IPS-18c (cell line): ENCODE data around the gene RAC2.

Source experiments
- H3K4me3 ChIP-seq: 2 replicates; pipeline ENCODE4 v1.7.0; 2013; ENCODE audit warnings: low read depth, mild to moderate bottlenecking, low read length, moderate library complexity; ENCODE audit not compliant: insufficient read depth
- H3K9me3 ChIP-seq: one replicate; pipeline ENCODE4 v1.6.1; 2013; ENCODE audit warnings: mild to moderate bottlenecking, low read length, moderate library complexity; ENCODE audit not compliant: control insufficient read depth, insufficient read depth

RAC2 gene

DNA sequence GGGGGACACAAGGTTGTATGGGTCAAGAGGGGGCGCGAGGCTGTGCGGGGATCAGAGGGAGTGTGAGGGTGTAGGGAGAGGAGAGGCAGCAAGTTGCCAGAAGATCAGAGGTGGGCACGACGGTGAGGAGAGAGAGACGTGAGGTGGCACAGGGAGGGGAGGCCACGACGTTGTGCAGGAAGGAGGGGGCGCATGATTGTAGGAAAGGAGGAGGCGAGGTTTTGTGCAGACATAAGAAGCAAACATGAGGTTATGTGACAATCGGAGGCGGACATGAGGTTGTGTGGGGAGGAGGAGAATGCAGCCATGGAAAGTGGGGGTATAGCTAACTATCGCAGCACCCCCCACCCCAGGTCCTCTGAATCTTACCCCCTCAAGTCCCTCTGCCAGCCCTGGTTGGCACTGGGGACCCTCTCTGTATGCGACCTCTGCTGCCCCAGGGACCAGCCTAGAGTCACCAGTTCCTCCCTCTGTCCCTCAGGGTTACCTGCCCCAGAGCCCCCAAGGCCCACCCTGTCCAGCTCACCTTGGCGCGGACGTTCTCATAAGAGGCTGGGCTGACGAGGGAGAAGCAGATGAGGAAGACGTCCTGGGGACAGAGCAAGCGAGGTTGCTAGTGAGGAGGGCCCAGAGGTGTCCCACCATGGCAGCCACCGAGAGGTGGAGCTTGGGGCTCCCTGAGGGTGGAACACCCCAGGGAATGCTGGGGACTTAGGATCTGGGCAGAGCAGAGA is 12.5 kb downstream of the RAC2 start:
- Histone ChIP-seq H3K9me3 (no peaks in the 10 kb centered on the region), H3K4me3 (no peak overlapping the region)

- no peak overlapping the region for H3K4me3 ChIP-seq
Measured at GRCh38 chr22:37230673-37231405, 13.2 kb downstream of the RAC2 start.

GRCh38 chr22:37229805-37230672 is 14.0 kb downstream of the RAC2 start:
- H3K4me3 ChIP-seq = no peak overlapping the region

More at GRCh38 chr22:37230673-37231405, 13.2 kb downstream of the RAC2 start:
- no peaks in the 10 kb centered on the region for H3K9me3 ChIP-seq

DNA sequence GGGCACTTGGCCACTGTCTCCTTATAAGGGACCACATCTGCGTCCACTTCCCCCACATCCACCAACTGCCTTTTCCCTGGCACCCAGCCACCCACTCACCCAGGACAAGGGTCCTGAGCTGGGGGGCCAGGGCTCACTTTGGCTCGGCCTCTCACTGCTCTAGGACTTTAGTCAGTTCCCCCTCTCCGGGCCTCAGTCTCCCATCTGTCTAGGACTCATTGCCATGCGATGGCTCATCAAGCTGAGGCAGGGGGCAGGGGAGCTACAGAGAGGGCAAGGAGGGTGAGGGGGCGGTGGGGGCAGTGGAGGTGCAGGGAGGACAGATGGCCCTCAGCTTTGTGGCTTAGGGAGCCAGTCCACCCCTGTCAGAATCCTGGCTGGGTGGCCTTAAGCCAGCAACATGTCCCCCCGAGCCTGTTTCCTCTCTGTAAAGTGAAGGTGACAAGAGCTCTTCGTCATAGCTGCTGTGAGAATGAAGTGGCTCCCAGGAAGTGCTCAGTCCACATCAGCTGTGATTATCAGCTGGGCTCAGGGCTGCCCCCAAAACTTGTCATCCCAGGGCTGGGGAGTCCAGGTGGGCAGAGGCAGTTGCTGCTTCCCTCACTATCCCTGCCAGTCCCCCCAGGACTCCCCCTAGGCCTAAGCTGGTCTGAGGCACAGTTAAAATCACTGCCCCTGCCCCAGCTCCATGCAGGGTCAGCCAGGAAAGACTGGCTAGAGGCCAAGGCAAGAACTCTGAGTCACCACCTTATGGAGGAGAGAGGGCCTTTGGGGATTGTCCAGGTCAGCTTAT is 14.9 kb downstream of the RAC2 start:
- H3K9me3 ChIP-seq = no peaks in the 10 kb centered on the region
- H3K4me3 ChIP-seq = no peak overlapping the region

More at GRCh38 chr22:37229805-37230672, 14.0 kb downstream of the RAC2 start:
- no peaks in the 10 kb centered on the region for H3K9me3 ChIP-seq

- no peaks in the 10 kb centered on the region for H3K9me3 ChIP-seq
- H3K4me3 ChIP-seq = no peak overlapping the region
Measured at GRCh38 chr22:37228106-37229011, 15.7 kb downstream of the RAC2 start.

- Histone ChIP-seq H3K9me3 (no peaks in the 10 kb centered on the region), H3K4me3 (no peak overlapping the region)
Measured at GRCh38 chr22:37226514-37226913, 17.6 kb downstream of the RAC2 start.

DNA sequence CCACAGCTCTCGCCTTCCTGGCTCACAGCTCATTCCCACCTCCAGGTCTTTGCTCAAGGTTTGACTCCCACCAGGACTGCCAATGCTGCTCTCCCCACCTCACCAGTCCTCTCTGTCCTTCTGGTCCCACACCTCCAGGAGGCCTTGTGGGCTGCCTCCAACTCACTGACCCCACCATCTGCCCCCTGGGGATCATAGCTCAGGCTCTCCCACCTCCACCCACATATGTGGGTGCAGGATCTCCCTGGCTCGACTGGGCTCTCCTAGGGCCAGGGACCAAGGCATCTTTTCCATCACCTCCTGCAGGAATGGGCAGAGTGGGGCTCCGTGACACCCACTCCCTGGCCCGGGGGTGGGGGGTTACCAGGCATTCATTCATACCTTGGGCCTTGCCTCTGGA is 18.0 kb downstream of the RAC2 start:
- H3K4me3 ChIP-seq = no peak overlapping the region

DNA sequence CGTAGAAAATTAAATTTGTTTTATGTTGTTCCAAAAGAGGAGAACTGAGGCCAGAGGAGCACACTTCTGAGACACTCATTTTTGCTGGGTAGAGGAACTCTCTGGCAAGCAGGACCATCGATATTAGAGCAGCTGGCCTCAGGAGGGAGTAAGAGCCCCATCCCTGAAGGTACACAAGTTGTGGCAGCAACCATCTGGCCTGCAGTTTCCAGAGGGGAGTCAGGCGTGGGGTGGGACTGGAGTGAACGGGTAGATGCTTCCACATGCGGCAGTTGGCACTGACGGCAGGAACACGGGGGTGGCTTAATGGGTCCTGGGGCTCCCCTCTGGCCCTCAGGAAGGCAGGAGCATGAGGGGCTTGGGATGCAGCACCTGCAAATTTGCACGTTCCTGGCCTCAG is 18.6 kb downstream of the RAC2 start:
- Histone ChIP-seq H3K9me3 (no peaks in the 10 kb centered on the region), H3K4me3 (no peak overlapping the region)

More for the DNA sequence above, 18.0 kb downstream of the RAC2 start:
- no peaks in the 10 kb centered on the region for H3K9me3 ChIP-seq

- Histone ChIP-seq H3K9me3 (no peaks in the 10 kb centered on the region), H3K4me3 (no peak overlapping the region)
Measured at GRCh38 chr22:37224757-37225420, 19.2 kb downstream of the RAC2 start.

DNA sequence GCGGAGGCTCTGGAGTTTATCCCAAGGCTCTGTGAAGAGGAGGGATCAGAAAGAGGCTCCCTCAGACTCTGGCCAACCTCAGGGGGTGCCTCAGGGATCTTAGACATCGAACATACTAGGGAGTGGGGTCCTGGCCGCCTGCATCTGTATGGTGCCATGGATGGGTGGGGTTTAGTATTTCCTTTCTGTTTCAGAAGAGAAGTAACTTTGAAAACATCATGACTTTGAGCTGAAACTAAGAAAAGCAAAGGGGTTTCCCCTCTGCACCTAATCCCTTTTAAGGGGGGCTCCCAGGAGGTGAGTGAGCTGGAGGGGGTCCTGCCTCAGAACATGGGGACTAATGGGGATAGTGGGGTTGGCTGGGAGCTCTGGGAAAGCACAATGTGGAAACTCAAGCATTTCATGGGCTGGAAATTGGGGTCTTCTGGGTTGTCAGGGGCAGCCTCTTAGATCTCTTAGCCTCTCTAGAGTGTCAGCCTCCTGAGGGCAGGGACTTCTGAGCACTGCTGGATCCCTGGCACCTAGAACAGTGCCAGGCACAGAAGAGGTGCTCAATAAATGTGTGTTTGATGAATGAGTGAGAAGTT is 20.0 kb downstream of the RAC2 start:
- Histone ChIP-seq H3K9me3 (no peaks in the 10 kb centered on the region), H3K4me3 (no peak overlapping the region)

DNA sequence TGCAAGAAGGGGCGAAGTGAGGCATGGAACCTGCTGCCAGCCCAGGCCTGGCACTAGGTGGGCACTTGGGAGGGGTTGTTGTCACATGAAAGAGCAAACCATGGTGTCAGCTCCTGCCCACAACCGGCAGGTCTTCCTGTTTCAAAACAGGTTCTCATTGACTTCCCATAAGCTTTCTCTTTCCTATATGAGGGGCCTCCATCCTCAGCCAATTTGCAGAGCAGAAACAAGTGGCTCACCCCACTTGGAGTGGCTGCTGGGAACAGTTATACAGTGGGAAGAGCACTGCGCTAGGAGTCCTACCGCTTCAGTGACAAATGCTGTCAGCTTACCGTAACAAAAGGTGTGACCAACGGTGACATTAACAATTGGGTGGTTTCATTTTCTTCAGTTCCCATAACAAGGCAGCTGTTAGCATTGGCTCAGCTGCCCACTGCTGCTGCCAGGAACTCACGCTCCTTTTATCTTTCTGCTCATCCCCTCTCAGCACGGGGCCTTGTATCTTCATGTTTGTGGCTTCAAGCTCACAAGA is 21.6 kb downstream of the RAC2 start:
- Histone ChIP-seq H3K4me3 (no peak overlapping the region), H3K9me3 (no peaks in the 10 kb centered on the region)

DNA sequence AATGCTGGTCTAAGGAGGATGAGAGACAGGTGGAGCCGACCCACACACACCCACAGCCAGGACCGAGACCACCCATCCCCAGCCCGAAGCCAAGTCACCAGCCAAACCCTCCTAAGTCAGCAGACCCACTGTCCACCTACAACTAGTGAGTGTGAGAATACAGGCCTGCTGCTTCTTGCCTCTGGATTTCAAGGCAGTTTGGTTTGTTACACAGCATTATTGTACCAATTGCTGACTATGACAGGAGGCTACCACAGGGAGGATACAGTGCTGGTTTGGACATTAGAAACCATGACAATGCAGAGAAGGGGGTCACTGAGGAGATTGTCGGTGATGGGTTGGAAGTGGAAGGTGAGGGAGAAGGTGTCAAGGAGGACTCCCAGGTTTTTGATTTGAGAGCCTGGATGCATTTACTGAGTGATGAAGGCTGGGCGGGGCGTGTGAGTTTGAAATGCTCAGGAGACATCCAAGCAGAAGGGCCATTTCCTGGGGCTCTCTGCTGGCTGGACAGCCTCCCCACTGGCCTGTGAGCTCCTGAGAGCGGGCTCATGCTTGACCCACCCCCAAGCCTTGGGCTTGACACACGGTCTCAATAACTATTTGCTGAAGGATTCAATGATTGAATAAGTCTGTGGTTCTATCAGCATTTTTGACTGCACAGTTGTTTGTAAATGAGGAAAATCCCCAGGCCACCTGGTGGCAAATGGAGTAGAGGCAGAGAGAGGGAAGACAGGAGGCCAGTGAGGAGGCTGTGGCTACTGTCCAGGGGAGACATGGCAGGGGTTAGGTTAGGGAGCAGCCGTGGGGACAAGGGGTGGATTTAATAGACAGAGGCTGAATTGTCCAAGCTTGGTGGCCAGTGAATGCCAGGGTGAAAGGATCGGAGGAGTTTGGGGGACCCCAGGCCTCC is 22.4 kb downstream of the RAC2 start:
- Histone ChIP-seq H3K4me3 (no peak overlapping the region), H3K9me3 (no peaks in the 10 kb centered on the region)

DNA sequence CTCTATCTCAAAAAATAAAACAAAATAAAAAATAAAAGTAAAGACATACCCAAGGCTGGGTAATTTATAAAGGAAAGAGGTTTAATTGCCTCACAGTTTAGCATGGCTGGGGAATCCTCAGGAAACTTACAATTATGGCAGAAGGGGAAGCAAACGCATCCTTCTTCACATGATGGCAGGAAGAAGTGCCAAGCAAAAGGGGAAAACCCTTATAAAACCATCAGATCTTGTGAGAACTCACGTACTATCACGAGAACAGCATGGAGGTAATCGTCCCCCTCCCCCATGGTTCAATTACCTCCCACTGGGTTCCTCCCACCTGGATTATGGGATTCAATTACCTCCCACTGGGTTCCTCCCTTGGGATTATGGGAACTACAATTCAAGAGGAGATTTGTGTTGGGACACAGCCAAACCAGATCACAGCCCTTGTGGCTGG is 23.5 kb downstream of the RAC2 start:
- Histone ChIP-seq H3K9me3 (no peaks in the 10 kb centered on the region), H3K4me3 (no peak overlapping the region)

DNA sequence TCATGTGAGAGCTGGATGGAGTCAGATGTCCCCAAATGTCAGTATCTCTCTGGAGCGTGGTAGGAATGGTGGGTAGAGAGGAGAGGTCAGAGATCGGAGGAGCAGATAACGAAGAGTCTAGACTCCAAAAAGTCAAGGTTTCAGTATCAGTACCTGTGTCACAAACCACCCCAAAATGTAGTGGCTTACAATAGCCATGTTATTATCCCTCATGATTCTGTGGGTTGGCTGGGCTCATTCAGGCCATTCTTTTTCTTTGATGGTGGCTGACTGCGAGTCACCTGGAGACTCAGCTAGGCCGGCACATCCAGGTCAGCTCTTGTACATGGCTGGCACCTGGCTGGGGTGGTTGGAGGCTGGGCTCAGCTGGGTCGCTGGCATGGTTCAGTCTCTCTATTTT is 24.5 kb downstream of the RAC2 start:
- Histone ChIP-seq H3K4me3 (no peak overlapping the region), H3K9me3 (no peaks in the 10 kb centered on the region)
